ENCODE results near the gene KIF18B.
"Not testable (repeated sequence)": the region's sequence is repeated elsewhere in the genome, so short reads cannot be mapped to it uniquely, and the experiment has no call there.

DNA sequence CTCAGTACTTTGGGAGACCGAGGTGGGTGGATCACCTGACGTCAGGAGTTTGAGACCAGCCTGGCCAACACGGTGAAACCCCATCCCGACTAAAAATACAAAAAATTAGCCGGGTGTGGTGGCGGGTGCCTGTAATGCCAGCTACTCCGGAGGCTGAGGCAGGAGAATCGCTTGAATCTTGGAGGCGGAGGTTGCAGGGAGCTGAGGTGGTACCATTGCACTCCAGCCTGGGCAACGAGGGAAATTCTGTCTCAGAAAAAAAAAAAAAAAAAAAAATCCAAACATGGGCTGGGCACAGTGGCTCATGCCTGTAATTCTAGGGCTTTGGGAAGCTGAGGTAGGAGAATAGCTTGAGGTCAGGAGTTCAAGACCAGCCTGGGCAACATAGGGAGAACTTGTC is 1.9 kb downstream of the KIF18B start:
- TF ChIP-seq, protein P1, sequence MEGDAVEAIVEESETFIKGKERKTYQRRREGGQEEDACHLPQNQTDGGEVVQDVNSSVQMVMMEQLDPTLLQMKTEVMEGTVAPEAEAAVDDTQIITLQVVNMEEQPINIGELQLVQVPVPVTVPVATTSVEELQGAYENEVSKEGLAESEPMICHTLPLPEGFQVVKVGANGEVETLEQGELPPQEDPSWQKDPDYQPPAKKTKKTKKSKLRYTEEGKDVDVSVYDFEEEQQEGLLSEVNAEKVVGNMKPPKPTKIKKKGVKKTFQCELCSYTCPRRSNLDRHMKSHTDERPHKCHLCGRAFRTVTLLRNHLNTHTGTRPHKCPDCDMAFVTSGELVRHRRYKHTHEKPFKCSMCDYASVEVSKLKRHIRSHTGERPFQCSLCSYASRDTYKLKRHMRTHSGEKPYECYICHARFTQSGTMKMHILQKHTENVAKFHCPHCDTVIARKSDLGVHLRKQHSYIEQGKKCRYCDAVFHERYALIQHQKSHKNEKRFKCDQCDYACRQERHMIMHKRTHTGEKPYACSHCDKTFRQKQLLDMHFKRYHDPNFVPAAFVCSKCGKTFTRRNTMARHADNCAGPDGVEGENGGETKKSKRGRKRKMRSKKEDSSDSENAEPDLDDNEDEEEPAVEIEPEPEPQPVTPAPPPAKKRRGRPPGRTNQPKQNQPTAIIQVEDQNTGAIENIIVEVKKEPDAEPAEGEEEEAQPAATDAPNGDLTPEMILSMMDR (conservative IDR thresholded peaks at IDR 0.05; ENCODE audit: low read length), result not testable (repeated sequence)
- TF ChIP-seq EZH2phosphoT487 (IDR thresholded peaks at IDR 0.05; ENCODE audit: borderline replicate concordance, low read depth, low read length), result not testable (repeated sequence)

Measured in OCI-LY7 (cell line).